Upper lobe of left lung (tissue), 4 donors: ENCODE measurements around the gene NEK1.

ENCODE experiments used
- CTCF ChIP-seq, 6 experiments: fragments of 450-650 bp in 4 of 6; fragments of 200-600 bp in 2 of 6; sonication (generic) in 2 of 6; IDR thresholded peaks; one replicate each; pipeline ENCODE4 v1.5.1; 2016 to 2019; ENCODE audit warnings: antibody characterized with exemption in 6 of 6
- POLR2A ChIP-seq, 4 donors: fragments of 450-650 bp; IDR thresholded peaks; one replicate each; pipeline ENCODE4 v1.5.1; 2016 to 2017; ENCODE audit warnings: antibody characterized with exemption in 4 of 4, mild to moderate bottlenecking in 2 of 4
- POLR2AphosphoS5 ChIP-seq, 2 donors: sonication (generic); formaldehyde crosslinking; IDR thresholded peaks; one replicate each; pipeline ENCODE4 v1.5.1; 2017; ENCODE audit warnings: antibody characterized with exemption in 2 of 2

- no peak for TF ChIP-seq CTCF (IDR thresholded peaks at IDR 0.05)
- TF ChIP-seq POLR2A (IDR thresholded peaks at IDR 0.05): no peak
- no peak for TF ChIP-seq POLR2AphosphoS5 (IDR thresholded peaks at IDR 0.05)
Observed at GRCh38 chr4:169644802-169645201, 32.4 kb upstream of the NEK1 start.
